GM21717 (cell line): Measurements from ENCODE around the gene NXPH2.

ENCODE experiments used
- ATAC-seq: cut with Tn5 transposase; IDR thresholded peaks from one replicate; pipeline ENCODE4 v1.9.1; 2021; ENCODE audit warnings: mild to moderate bottlenecking, moderate library complexity; ENCODE audit not compliant: unreplicated experiment

Gene NXPH2

GRCh38 chr2:138779781-138780445, at the start of gene NXPH2:
Gene NXPH2, minus strand, starts transcription at chr2:138780390. Its CDS starts 149 bp downstream, at chr2:138780241.
- no peak for ATAC-seq

GRCh38 chr2:138829326-138829919, 49.2 kb upstream of the NXPH2 start:
- peak; percentile 59 for ATAC-seq

GRCh38 chr2:138827426-138828054, 47.4 kb upstream of the NXPH2 start:
- ATAC-seq = peak; percentile 75

GRCh38 chr2:138823666-138824065, 43.5 kb upstream of the NXPH2 start:
- no peak for ATAC-seq

- ATAC-seq = no peak
Measured at GRCh38 chr2:138819964-138820363, 39.8 kb upstream of the NXPH2 start.

GRCh38 chr2:138818556-138818955, 38.4 kb upstream of the NXPH2 start:
- no peak for ATAC-seq

GRCh38 chr2:138814123-138814898, 34.1 kb upstream of the NXPH2 start:
- ATAC-seq = no peak

GRCh38 chr2:138811431-138811830, 31.2 kb upstream of the NXPH2 start:
- no peak for ATAC-seq

GRCh38 chr2:138794724-138795123, 14.5 kb upstream of the NXPH2 start:
- ATAC-seq = no peak

- ATAC-seq = no peak
Measured at GRCh38 chr2:138787053-138787666, 7.0 kb upstream of the NXPH2 start.

- ATAC-seq = no peak
Measured at GRCh38 chr2:138782383-138782782, 2.2 kb upstream of the NXPH2 start.

- ATAC-seq = no peak
Measured at GRCh38 chr2:138780908-138781307, 718 bp upstream of the NXPH2 start.

- no peak for ATAC-seq
Measured at GRCh38 chr2:138780446-138780880, 273 bp upstream of the NXPH2 start.

- ATAC-seq = no peak
Measured at GRCh38 chr2:138779406-138779780, 797 bp downstream of the NXPH2 start.

GRCh38 chr2:138777996-138778395, 2.2 kb downstream of the NXPH2 start:
- no peak for ATAC-seq

GRCh38 chr2:138775736-138776135, 4.5 kb downstream of the NXPH2 start:
- no peak for ATAC-seq

GRCh38 chr2:138771534-138771933, 8.7 kb downstream of the NXPH2 start:
- no peak for ATAC-seq

- no peak for ATAC-seq
Measured at GRCh38 chr2:138767101-138767500, 13.1 kb downstream of the NXPH2 start.

- no peak for ATAC-seq
Measured at GRCh38 chr2:138766464-138766863, 13.7 kb downstream of the NXPH2 start.

- ATAC-seq = no peak
Measured at GRCh38 chr2:138763971-138764370, 16.2 kb downstream of the NXPH2 start.

GRCh38 chr2:138762533-138762932, 17.7 kb downstream of the NXPH2 start:
- ATAC-seq = no peak
